ENCODE results near the gene PTTG1IP. TPM values are rescaled to one million over a fixed set of nuclear protein-coding genes. Genes with fewer than 3 reads are reported as not detected.

The PTTG1IP gene
- total RNA-seq, 4 donors from 2014 or later: 256 to 374 (median 309) TPM

DNA sequence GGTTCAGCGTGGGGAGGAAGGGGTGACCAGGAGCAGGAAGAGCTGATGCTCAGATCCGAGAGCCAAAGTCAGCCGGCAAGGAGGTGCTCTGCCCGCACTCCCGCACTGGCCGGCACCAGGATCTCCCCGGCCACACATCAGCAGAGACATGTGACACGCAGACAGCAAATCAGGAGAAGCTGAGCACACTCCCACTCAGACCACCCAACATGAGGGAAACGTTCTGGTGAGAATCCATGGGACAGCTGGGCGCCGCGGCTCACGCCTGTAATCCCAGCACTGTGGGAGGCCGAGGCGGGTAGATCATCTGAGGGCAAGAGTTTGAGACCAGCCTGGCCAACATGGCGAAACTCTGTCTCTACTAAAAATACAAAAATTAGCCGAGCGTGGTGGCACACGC, 18.6 kb upstream of the PTTG1IP start:
- TF ChIP-seq POLR2A (IDR thresholded peaks at IDR 0.05): no peak
- TF ChIP-seq, protein P1, sequence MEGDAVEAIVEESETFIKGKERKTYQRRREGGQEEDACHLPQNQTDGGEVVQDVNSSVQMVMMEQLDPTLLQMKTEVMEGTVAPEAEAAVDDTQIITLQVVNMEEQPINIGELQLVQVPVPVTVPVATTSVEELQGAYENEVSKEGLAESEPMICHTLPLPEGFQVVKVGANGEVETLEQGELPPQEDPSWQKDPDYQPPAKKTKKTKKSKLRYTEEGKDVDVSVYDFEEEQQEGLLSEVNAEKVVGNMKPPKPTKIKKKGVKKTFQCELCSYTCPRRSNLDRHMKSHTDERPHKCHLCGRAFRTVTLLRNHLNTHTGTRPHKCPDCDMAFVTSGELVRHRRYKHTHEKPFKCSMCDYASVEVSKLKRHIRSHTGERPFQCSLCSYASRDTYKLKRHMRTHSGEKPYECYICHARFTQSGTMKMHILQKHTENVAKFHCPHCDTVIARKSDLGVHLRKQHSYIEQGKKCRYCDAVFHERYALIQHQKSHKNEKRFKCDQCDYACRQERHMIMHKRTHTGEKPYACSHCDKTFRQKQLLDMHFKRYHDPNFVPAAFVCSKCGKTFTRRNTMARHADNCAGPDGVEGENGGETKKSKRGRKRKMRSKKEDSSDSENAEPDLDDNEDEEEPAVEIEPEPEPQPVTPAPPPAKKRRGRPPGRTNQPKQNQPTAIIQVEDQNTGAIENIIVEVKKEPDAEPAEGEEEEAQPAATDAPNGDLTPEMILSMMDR (IDR thresholded peaks at IDR 0.05): no peak
- no peak overlapping the region for H3K27ac ChIP-seq
- intact Hi-C loops (cut with DNase I): no loop called here
- H3K27me3 ChIP-seq: no peaks in the 10 kb centered on the region
- H3K4me3 ChIP-seq (replicated peaks in 1 of 3): no peak overlapping the region
- H3K36me3 ChIP-seq: no peaks in the 10 kb centered on the region
- no peak for DNase-seq
- WGBS, 2 donors: 70 to 71% methylated on average over 13 to 18 of the region's 19 CpGs
- H3K4me1 ChIP-seq: no peaks in the 10 kb centered on the region
- no peaks in the 10 kb centered on the region for H3K9me3 ChIP-seq

- TF ChIP-seq, protein P1 (IDR thresholded peaks at IDR 0.05): no peak
- TF ChIP-seq POLR2A (IDR thresholded peaks at IDR 0.05): no peak
- Histone ChIP-seq H3K36me3 (no peaks in the 10 kb centered on the region), H3K9me3 (no peaks in the 10 kb centered on the region), H3K27ac (no peak overlapping the region), H3K27me3 (no peaks in the 10 kb centered on the region), H3K4me1 (no peaks in the 10 kb centered on the region), H3K4me3 (replicated peaks in 1 of 3) (no peak overlapping the region)
- intact Hi-C loops (cut with DNase I): no loop called here
- WGBS, 2 donors: 96 to 98% methylated on average over 10 to 11 of the region's 15 CpGs
- no peak for DNase-seq
These were observed 18.1 kb upstream of the PTTG1IP start for GRCh38 chr21:44891631-44892031.

DNA sequence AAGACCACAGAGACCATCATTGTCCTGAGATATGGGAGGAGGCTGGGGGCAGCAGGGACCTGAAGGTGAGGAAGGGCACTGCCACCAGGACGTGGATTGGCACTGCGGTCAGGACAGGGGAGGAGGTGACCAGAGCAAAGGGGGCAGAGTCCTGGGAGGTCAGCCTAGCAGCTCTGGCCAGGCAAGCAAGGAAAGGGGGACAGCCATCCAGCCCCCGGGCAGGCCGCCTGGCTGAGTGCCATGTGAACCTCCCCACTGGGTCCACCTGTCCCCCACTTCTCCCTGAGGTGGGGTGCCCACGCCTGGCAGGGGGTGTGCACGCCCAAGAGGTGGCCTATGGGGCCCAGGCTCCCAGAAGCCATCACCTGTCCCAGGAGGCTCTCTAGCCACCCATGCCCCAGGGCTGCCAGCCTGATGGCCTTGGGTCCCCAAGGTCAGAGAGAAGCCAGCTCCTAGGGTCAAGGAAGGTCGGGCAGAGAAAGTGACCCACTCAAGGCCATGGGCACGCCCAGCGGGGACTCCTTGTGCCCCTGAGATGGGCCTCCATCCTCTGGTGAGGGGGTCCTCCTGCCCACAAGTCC, 17.6 kb upstream of the PTTG1IP start:
- WGBS, 2 donors: 90 to 94% methylated on average over 5 to 7 of the region's 9 CpGs
- Histone ChIP-seq H3K27ac (no peak overlapping the region), H3K36me3 (no peaks in the 10 kb centered on the region), H3K9me3 (no peaks in the 10 kb centered on the region), H3K27me3 (no peaks in the 10 kb centered on the region), H3K4me3 (replicated peaks in 1 of 3) (no peak overlapping the region), H3K4me1 (no peaks in the 10 kb centered on the region)
- intact Hi-C loops (cut with DNase I): no loop called here
- TF ChIP-seq, protein P1 (IDR thresholded peaks at IDR 0.05): no peak
- TF ChIP-seq POLR2A (IDR thresholded peaks at IDR 0.05): no peak
- no peak for DNase-seq

GRCh38 chr21:44890338-44890931, 16.9 kb upstream of the PTTG1IP start:
- intact Hi-C loops (cut with DNase I): no loop called here
- no peak for TF ChIP-seq POLR2A (IDR thresholded peaks at IDR 0.05)
- TF ChIP-seq, protein P1 (IDR thresholded peaks at IDR 0.05): no peak

GRCh38 chr21:44889625-44890337, 16.3 kb upstream of the PTTG1IP start:
- Histone ChIP-seq H3K4me1 (no peaks in the 10 kb centered on the region), H3K36me3 (no peaks in the 10 kb centered on the region), H3K27me3 (no peaks in the 10 kb centered on the region), H3K4me3 (replicated peaks in 1 of 3) (no peak overlapping the region), H3K27ac (no peak overlapping the region), H3K9me3 (no peaks in the 10 kb centered on the region)
- intact Hi-C loops (cut with DNase I): no loop called here
- no peak for DNase-seq
- 90 to 95% methylated on average over 10 to 18 of the region's 29 CpGs for WGBS, 2 donors
- TF ChIP-seq, protein P1 (IDR thresholded peaks at IDR 0.05): no peak
- TF ChIP-seq POLR2A (IDR thresholded peaks at IDR 0.05): no peak

More at GRCh38 chr21:44890338-44890931, 16.9 kb upstream of the PTTG1IP start:
- 85 to 100% methylated on average over 1 to 14 of the region's 24 CpGs for WGBS, 2 donors
- no peak for DNase-seq
- Histone ChIP-seq H3K27ac (no peak overlapping the region), H3K4me3 (replicated peaks in 1 of 3) (no peak overlapping the region), H3K9me3 (no peaks in the 10 kb centered on the region), H3K27me3 (no peaks in the 10 kb centered on the region), H3K4me1 (no peaks in the 10 kb centered on the region), H3K36me3 (no peaks in the 10 kb centered on the region)

All from thyroid gland (tissue), 4 donors.